ENCODE measurements around the gene TYSND1. TPM values are rescaled to one million over a fixed set of nuclear protein-coding genes. Genes with fewer than 3 reads are reported as not detected.

The TYSND1 gene
- total RNA-seq, 1 experiment from 2014 or later = 29.8 TPM

- Mint-ChIP-seq H3K36me3 (ENCODE audit: insufficient read depth, unreplicated experiment) (peaks cover 43% of the 10 kb centered on the region), H3K4me1 (ENCODE audit: low read depth, unreplicated experiment) (peaks cover 8% of the 10 kb centered on the region), H3K4me3 (ENCODE audit: unreplicated experiment) (peak overlapping the region; percentile 98), H3K27ac (ENCODE audit: unreplicated experiment) (peak overlapping the region; percentile 68), H3K9me3 (ENCODE audit: unreplicated experiment) (no peaks in the 10 kb centered on the region), H3K27me3 (ENCODE audit: insufficient read depth, unreplicated experiment) (no peaks in the 10 kb centered on the region)
- ChIA-PET POLR2A (interaction anchor here (0.6 to 2.4 kb wide), 50 partner anchors 8 to 1694 kb away, joined by 3 to 128 read pairs (median 5); partner anchors contain the start of genes AIFM2, EIF4EBP2, PPA1 and SAR1A), CTCF (interaction anchor here (0.6 to 3.6 kb wide), 64 partner anchors 9 to 1493 kb away, joined by 3 to 124 read pairs (median 6); partner anchors contain the start of genes AIFM2, EIF4EBP2, MACROH2A2 and PPA1)
- peak; percentile 74 to 88 for DNase-seq
- H3K9me3 ChIP-seq = no peaks in the 10 kb centered on the region
- no peaks in the 10 kb centered on the region for H3K27me3 ChIP-seq (replicated peaks; ENCODE audit: control insufficient read depth, insufficient read depth, low read length)
- H3K36me3 ChIP-seq (ENCODE audit: control insufficient read depth, insufficient read depth, low read length) = peaks cover 5% of the 10 kb centered on the region
- TF ChIP-seq CTCF (IDR thresholded peaks at IDR 0.05; ENCODE audit: insufficient read depth in 1 of 2, low read depth in 1 of 2, low read length in 1 of 2, severe bottlenecking in 1 of 2, unreplicated experiment in 1 of 2) = peak; percentile 76 to 91
- BruUV-seq (replicated peaks) = no TSS peak
- H3K4me1 ChIP-seq = peaks cover 15% of the 10 kb centered on the region; the same call in 1 of the 2 replicates
- H3K4me3 ChIP-seq (ENCODE audit: low read depth, low read length) = peak overlapping the region; percentile 74
- intact Hi-C loops (cut with micrococcal nuclease; ENCODE audit: unreplicated experiment) = loop anchor here (1.0 to 2.0 kb wide), 8 partner anchors 14 to 237 kb away; partner anchors contain the start of genes AIFM2, LRRC20 and SAR1A
These were observed 623 bp downstream of the TYSND1 start for GRCh38 chr10:70145666-70146488.

GRCh38 chr10:70145166-70145665 is 1.3 kb downstream of the TYSND1 start:
- H3K4me3 Mint-ChIP-seq (ENCODE audit: unreplicated experiment) = peak overlapping the region; percentile 98
- intact Hi-C loops (cut with micrococcal nuclease; ENCODE audit: unreplicated experiment) = no loop called here
- peak in 1 of 2 experiments; percentile 54 for DNase-seq
- no peak for TF ChIP-seq CTCF (IDR thresholded peaks at IDR 0.05; ENCODE audit: insufficient read depth in 1 of 2, low read depth in 1 of 2, low read length in 1 of 2, severe bottlenecking in 1 of 2, unreplicated experiment in 1 of 2)
- H3K36me3 ChIP-seq (ENCODE audit: control insufficient read depth, insufficient read depth, low read length) = peaks cover 5% of the 10 kb centered on the region
- no peaks in the 10 kb centered on the region for H3K9me3 Mint-ChIP-seq (ENCODE audit: unreplicated experiment)
- ChIA-PET CTCF (interaction anchor here (0.5 to 3.6 kb wide), 18 partner anchors 8 to 822 kb away, joined by 3 to 124 read pairs (median 16); partner anchors contain the start of genes EIF4EBP2 and SAR1A), POLR2A (interaction anchor here (0.6 to 2.4 kb wide), 9 partner anchors 10 to 1183 kb away, joined by 3 to 128 read pairs (median 17); partner anchors contain the start of genes PPA1 and SAR1A)
- H3K27me3 Mint-ChIP-seq (ENCODE audit: insufficient read depth, unreplicated experiment) = no peaks in the 10 kb centered on the region
- H3K9me3 ChIP-seq = no peaks in the 10 kb centered on the region
- H3K4me1 ChIP-seq = peaks cover 15% of the 10 kb centered on the region; the same call in 1 of the 2 replicates
- no peaks in the 10 kb centered on the region for H3K27me3 ChIP-seq (replicated peaks; ENCODE audit: control insufficient read depth, insufficient read depth, low read length)
- H3K27ac Mint-ChIP-seq (ENCODE audit: unreplicated experiment) = peak overlapping the region; percentile 68
- no TSS peak for BruUV-seq (replicated peaks)
- peaks cover 36% of the 10 kb centered on the region for H3K36me3 Mint-ChIP-seq (ENCODE audit: insufficient read depth, unreplicated experiment)
- H3K4me3 ChIP-seq (ENCODE audit: low read depth, low read length) = peak overlapping the region; percentile 74
- H3K4me1 Mint-ChIP-seq (ENCODE audit: low read depth, unreplicated experiment) = peaks cover 8% of the 10 kb centered on the region

Measured in Caco-2 (cell line).